Neural progenitor cell (in vitro differentiated cells): ENCODE results near the gene ASB15.

Experiments
- EZH2phosphoT487 ChIP-seq: fragments of 200-600 bp; sonication (generic); IDR thresholded peaks from 2 replicates; pipeline ENCODE4 v1.6.1; 2017; ENCODE audit warnings: antibody characterized with exemption
- TF ChIP-seq, protein P1 (sequence below): fragments of 200-600 bp; sonication (generic); IDR thresholded peaks from 2 replicates; pipeline ENCODE4 v1.5.1; 2017; ENCODE audit warnings: antibody characterized with exemption, mild to moderate bottlenecking

DNA sequence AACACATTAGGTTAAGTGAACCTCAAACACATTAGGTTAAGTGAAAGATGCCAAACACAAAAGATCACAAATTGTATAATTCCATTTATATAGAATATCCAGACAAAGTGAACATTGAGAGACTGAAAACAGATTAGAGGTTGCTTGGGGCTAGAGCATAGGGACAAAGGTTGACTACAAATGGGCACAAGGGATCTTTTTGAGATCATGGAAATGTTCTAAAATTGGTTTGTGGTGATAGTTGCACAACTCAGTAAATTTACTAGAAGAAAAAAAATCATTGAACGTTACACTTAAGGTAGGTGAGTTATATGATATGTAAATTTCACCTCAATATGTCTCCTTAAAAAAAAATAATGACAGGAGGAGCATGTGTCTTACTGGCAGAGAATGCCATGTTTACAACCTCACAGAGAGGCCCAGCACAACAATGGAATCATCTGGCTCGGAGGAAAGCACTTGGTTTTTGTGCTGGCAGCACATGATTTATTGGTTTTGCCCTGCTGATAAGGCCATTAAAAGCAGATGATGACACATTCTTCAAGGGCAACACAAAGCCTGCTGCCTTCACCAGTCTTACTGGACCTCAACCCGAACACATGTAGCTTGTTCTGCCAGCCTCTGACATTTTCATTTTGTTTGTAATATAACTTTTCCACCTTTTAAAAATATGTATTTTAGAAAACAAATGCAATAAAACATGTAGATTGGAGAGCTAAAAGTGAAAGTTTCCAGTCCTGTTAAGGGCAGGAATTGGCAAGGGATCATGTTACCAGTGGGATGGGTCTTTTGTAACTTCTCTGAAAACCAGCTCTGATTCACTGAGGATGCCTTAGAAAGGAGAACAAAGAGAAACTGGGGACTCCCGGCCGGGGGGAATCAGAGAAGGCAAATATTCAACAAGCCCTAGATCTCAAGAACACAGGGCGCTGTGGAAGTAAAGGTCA, 42.1 kb downstream of the ASB15 start:
- TF ChIP-seq, protein P1, sequence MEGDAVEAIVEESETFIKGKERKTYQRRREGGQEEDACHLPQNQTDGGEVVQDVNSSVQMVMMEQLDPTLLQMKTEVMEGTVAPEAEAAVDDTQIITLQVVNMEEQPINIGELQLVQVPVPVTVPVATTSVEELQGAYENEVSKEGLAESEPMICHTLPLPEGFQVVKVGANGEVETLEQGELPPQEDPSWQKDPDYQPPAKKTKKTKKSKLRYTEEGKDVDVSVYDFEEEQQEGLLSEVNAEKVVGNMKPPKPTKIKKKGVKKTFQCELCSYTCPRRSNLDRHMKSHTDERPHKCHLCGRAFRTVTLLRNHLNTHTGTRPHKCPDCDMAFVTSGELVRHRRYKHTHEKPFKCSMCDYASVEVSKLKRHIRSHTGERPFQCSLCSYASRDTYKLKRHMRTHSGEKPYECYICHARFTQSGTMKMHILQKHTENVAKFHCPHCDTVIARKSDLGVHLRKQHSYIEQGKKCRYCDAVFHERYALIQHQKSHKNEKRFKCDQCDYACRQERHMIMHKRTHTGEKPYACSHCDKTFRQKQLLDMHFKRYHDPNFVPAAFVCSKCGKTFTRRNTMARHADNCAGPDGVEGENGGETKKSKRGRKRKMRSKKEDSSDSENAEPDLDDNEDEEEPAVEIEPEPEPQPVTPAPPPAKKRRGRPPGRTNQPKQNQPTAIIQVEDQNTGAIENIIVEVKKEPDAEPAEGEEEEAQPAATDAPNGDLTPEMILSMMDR: no peak
- no peak for TF ChIP-seq EZH2phosphoT487
